ENCODE results near the gene DEGS1. TPM values are rescaled to one million over a fixed set of nuclear protein-coding genes. Genes with fewer than 3 reads are reported as not detected.

The DEGS1 gene
- total and polyA plus RNA-seq, 2 donors (not counting 1 experiment from before 2014, with no cell fraction given): 64.2 to 383 TPM

DNA sequence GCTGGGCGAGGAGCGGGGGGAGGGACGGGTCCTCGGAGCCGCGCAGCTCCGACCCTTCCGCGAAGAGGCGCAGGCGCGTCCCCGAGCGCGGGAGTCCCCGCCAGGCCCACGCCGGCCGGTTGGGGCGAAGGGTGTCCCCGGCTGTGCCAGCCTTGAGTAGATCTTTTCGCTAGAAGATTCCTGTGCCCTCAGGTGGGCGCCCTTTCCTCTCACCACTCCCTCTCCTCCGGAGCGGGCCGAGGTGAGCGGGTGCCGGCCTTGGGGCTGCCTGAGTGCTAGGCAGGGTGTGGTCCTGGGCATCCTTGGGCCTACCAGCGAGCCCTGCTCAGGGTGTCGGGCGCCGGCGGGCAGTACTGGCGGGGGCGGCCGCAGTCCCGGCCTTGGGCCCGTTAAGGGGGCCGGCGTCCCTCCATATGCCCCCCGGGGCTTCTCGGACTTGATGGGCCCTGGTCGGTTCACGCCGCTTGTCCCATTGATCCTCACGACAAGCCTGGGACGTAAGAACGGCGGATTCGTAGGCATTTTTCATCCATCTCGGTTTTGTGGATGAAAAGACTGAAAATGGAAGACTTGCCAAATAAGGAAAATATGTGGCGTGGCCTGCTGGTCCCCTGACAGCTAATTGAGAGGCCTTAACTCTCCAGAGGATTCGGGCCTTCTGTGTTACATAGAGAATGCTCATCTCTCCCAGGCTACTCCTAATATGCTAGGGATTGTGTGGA lies 712 bp downstream of the DEGS1 start:
- no peak for TF ChIP-seq EZH2 (IDR thresholded peaks at IDR 0.05; ENCODE audit: low read length, missing control alignments)
- TF ChIP-seq, protein P1, sequence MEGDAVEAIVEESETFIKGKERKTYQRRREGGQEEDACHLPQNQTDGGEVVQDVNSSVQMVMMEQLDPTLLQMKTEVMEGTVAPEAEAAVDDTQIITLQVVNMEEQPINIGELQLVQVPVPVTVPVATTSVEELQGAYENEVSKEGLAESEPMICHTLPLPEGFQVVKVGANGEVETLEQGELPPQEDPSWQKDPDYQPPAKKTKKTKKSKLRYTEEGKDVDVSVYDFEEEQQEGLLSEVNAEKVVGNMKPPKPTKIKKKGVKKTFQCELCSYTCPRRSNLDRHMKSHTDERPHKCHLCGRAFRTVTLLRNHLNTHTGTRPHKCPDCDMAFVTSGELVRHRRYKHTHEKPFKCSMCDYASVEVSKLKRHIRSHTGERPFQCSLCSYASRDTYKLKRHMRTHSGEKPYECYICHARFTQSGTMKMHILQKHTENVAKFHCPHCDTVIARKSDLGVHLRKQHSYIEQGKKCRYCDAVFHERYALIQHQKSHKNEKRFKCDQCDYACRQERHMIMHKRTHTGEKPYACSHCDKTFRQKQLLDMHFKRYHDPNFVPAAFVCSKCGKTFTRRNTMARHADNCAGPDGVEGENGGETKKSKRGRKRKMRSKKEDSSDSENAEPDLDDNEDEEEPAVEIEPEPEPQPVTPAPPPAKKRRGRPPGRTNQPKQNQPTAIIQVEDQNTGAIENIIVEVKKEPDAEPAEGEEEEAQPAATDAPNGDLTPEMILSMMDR (conservative IDR thresholded peaks at IDR 0.05 in 1 of 2, IDR thresholded peaks at IDR 0.05 in 1 of 2; ENCODE audit: low read depth in 1 of 2, low read length in 2 of 2): no peak
- H2AFZ ChIP-seq (ENCODE audit: low read length): peak overlapping the region; percentile 43
- DNase-seq (ENCODE audit: low read depth in 2 of 2): peak; percentile 66 to 82
- H3K9ac ChIP-seq (ENCODE audit: insufficient read depth, low read length): peak overlapping the region; percentile 87
- H3K27ac ChIP-seq (ENCODE audit: insufficient read depth, low read length): peak overlapping the region; percentile 85
- H3K79me2 ChIP-seq (ENCODE audit: control insufficient read depth, insufficient read depth, low read length): peaks cover 51% of the 10 kb centered on the region
- no peaks in the 10 kb centered on the region for H3K27me3 ChIP-seq (ENCODE audit: control insufficient read depth, insufficient read depth, low read length)
- peak overlapping the region; percentile 59 for H3K4me2 ChIP-seq (ENCODE audit: extremely low read depth, insufficient read depth, low read length)
- H3K9me3 ChIP-seq (ENCODE audit: control insufficient read depth, insufficient read depth, low read depth, low read length): no peaks in the 10 kb centered on the region
- H4K20me1 ChIP-seq (ENCODE audit: control insufficient read depth, extremely low read depth, insufficient read depth, low read length): no peaks in the 10 kb centered on the region
- no peaks in the 10 kb centered on the region for H3K4me1 ChIP-seq (ENCODE audit: control insufficient read depth, extremely low read depth, insufficient read depth, low read length)
- H3K36me3 ChIP-seq (ENCODE audit: control insufficient read depth, insufficient read depth, low read length): no peaks in the 10 kb centered on the region
- H3K4me3 ChIP-seq (replicated peaks in 1 of 4; ENCODE audit: control extremely low read depth in 1 of 4, insufficient read depth in 1 of 4, low read depth in 3 of 4, low read length in 4 of 4): peak overlapping the region; percentile 49 to 75 (median 68)

DNA sequence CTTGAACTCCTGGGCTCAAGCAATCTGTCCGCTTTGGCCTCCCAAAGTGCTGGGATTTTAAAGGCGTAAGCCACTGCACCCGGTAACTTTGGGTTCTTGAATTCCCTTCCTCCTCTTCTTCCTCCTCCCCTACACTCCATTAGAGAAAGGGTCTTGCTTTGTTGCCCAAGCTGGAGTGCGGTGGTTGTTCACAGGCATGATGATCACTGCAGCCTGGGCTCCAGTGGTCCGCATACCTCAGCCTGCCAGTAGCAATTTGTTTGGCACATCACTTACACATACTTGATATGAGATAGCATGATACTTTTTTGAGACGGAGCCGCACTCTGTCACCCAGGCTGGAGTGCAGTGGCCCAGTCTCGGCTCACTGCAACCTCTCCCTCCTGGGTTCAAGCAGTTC lies 2.2 kb downstream of the DEGS1 start:
- Histone ChIP-seq H3K79me2 (ENCODE audit: control insufficient read depth, insufficient read depth, low read length) (peaks cover 65% of the 10 kb centered on the region), H3K4me3 (replicated peaks in 1 of 4; ENCODE audit: control extremely low read depth in 1 of 4, insufficient read depth in 1 of 4, low read depth in 3 of 4, low read length in 4 of 4) (peak overlapping the region in 1 of 4 experiments; percentile 22), H2AFZ (ENCODE audit: low read length) (no peak overlapping the region), H3K36me3 (ENCODE audit: control insufficient read depth, insufficient read depth, low read length) (no peaks in the 10 kb centered on the region), H3K27ac (ENCODE audit: insufficient read depth, low read length) (no peak overlapping the region), H3K9me3 (ENCODE audit: control insufficient read depth, insufficient read depth, low read depth, low read length) (no peaks in the 10 kb centered on the region), H4K20me1 (ENCODE audit: control insufficient read depth, extremely low read depth, insufficient read depth, low read length) (no peaks in the 10 kb centered on the region), H3K4me1 (ENCODE audit: control insufficient read depth, extremely low read depth, insufficient read depth, low read length) (no peaks in the 10 kb centered on the region), H3K9ac (ENCODE audit: insufficient read depth, low read length) (no peak overlapping the region), H3K27me3 (ENCODE audit: control insufficient read depth, insufficient read depth, low read length) (no peaks in the 10 kb centered on the region), H3K4me2 (ENCODE audit: extremely low read depth, insufficient read depth, low read length) (peak overlapping the region; percentile 23)
- DNase-seq (ENCODE audit: low read depth in 2 of 2): no peak
- TF ChIP-seq, protein P1 (conservative IDR thresholded peaks at IDR 0.05 in 1 of 2, IDR thresholded peaks at IDR 0.05 in 1 of 2; ENCODE audit: low read depth in 1 of 2, low read length in 2 of 2): no peak
- TF ChIP-seq EZH2 (IDR thresholded peaks at IDR 0.05; ENCODE audit: low read length, missing control alignments): no peak

DNA sequence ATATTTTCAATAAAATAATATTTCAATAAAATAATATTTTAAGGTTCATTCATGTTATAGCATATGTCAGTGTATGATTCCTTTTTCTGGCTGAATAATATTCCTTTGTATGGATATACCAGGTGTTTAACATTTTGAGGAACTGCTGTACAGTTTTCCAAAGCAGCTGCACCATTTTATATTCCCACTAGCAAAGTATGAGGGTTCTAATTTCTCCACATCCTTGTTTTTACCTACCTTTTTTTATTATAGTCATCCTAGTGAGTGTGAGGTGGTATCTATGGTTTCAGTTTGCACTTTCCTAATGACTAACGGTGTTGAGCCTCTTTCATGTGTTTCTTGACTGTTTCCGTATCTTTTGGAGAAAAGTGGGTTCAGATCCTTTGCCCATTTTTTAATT lies 5.2 kb downstream of the DEGS1 start:
- Histone ChIP-seq H3K4me3 (replicated peaks in 1 of 4; ENCODE audit: control extremely low read depth in 1 of 4, insufficient read depth in 1 of 4, low read depth in 3 of 4, low read length in 4 of 4) (no peak overlapping the region), H3K4me2 (ENCODE audit: extremely low read depth, insufficient read depth, low read length) (no peak overlapping the region), H3K27me3 (ENCODE audit: control insufficient read depth, insufficient read depth, low read length) (no peaks in the 10 kb centered on the region), H3K79me2 (ENCODE audit: control insufficient read depth, insufficient read depth, low read length) (peaks cover 74% of the 10 kb centered on the region), H3K9me3 (ENCODE audit: control insufficient read depth, insufficient read depth, low read depth, low read length) (no peaks in the 10 kb centered on the region), H3K36me3 (ENCODE audit: control insufficient read depth, insufficient read depth, low read length) (no peaks in the 10 kb centered on the region), H4K20me1 (ENCODE audit: control insufficient read depth, extremely low read depth, insufficient read depth, low read length) (no peaks in the 10 kb centered on the region), H3K4me1 (ENCODE audit: control insufficient read depth, extremely low read depth, insufficient read depth, low read length) (no peaks in the 10 kb centered on the region), H2AFZ (ENCODE audit: low read length) (no peak overlapping the region), H3K9ac (ENCODE audit: insufficient read depth, low read length) (no peak overlapping the region), H3K27ac (ENCODE audit: insufficient read depth, low read length) (no peak overlapping the region)
- DNase-seq (ENCODE audit: low read depth in 2 of 2): no peak
- TF ChIP-seq, protein P1 (conservative IDR thresholded peaks at IDR 0.05 in 1 of 2, IDR thresholded peaks at IDR 0.05 in 1 of 2; ENCODE audit: low read depth in 1 of 2, low read length in 2 of 2): no peak
- TF ChIP-seq EZH2 (IDR thresholded peaks at IDR 0.05; ENCODE audit: low read length, missing control alignments): no peak

All from fibroblast of lung (primary cell).